Measurements from ENCODE around the gene DCTN3. TPM values are rescaled to one million over a fixed set of nuclear protein-coding genes. Genes with fewer than 3 reads are reported as not detected.
A peak's percentile ranks its signal among the peaks of the same experiment; 100 is the strongest.

The DCTN3 gene
- polyA plus RNA-seq, 1 donor, result 67.2 TPM

DNA sequence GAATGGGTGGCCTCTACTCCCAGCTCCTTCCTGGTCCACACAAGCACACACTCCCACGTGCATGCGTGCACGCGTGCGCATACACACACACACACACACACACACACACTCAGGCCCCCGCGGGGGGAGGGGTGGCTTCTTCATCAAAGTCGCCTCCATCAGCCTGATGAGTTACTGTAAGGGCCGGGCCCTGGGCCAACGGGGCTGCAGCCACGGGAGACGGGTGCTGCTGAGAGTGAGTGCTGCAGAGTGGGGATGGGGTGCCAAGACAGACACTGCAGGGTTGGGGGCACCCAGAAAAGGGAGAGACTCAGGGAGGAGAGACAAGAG lies 48.8 kb downstream of the DCTN3 start:
- no peak overlapping the region for H3K4me3 ChIP-seq (ENCODE audit: low read length)
- WGBS (ENCODE audit: insufficient coverage, low lambda C conversion rate), result no CpG with 5 or more reads among the region's 12 CpGs
- H3K36me3 ChIP-seq (ENCODE audit: control insufficient read depth, insufficient read depth, low read length), result no peaks in the 10 kb centered on the region
- no peak overlapping the region for H3K27ac ChIP-seq (ENCODE audit: low read length)
- H3K27me3 ChIP-seq (ENCODE audit: control insufficient read depth, insufficient read depth, low read length), result peaks cover 67% of the 10 kb centered on the region
- peaks cover 2% of the 10 kb centered on the region for H3K9me3 ChIP-seq (ENCODE audit: control insufficient read depth, low read depth, low read length)
- H3K4me1 ChIP-seq (ENCODE audit: control insufficient read depth, insufficient read depth, low read length), result peaks cover 12% of the 10 kb centered on the region
- DNase-seq, result no peak

DNA sequence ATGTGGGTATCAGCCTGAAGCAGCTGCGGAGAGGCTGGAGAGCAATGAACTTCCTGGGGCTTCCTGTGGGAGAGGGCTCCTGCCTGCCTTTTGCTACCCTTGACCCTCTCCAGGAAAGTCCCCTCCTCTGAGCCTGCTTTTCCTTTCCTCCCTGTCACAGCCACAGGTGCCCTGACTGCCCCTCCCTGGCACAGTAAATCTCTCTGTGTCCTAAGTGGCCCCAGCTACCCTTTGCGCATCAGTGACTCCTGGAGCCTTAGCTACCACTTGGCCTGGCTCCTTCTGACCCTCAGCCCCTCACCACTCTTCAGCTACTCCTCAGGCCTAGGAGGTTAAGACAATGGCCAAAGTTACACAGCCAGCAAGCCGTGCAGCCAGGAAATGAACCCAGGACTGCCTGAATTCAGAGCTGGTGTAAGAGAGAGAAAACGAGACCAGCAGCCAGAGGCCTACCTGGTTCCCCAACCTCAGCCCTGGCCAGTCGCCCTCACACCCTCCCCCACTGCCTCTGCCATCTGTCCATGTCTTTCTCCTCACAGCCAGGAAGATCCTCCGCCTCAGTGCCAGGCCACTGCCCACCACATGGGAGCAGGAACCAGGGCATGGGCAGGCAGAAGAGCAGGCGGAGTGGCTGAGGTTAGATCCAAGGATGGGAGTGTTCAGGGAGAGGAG lies 49.4 kb downstream of the DCTN3 start:
- Histone ChIP-seq H3K9me3 (ENCODE audit: control insufficient read depth, low read depth, low read length) (peaks cover 2% of the 10 kb centered on the region), H3K36me3 (ENCODE audit: control insufficient read depth, insufficient read depth, low read length) (no peaks in the 10 kb centered on the region), H3K4me3 (ENCODE audit: low read length) (no peak overlapping the region), H3K27ac (ENCODE audit: low read length) (peak overlapping the region; percentile 55), H3K4me1 (ENCODE audit: control insufficient read depth, insufficient read depth, low read length) (peaks cover 12% of the 10 kb centered on the region), H3K27me3 (ENCODE audit: control insufficient read depth, insufficient read depth, low read length) (peaks cover 67% of the 10 kb centered on the region)
- no peak for DNase-seq
- no CpG with 5 or more reads among the region's 7 CpGs for WGBS (ENCODE audit: insufficient coverage, low lambda C conversion rate)

DNA sequence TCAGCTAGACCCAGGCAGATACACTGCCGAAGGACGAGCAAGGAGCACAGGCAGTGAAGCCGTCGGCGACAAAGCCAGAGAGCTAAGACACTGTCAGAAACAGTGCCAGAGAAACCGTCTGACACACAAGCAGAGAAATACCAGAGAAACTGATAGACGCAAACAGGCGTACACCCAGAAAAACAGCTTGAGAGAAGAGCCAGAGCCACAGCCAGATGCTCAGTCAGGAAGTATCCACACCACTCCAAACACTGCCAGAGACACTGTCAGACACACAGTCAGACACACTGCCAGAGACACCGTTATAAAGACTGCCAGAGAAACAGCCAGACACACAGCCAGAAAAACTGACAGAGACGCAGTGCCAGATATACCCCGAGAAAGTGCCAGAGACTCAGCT lies 49.9 kb downstream of the DCTN3 start:
- H3K36me3 ChIP-seq (ENCODE audit: control insufficient read depth, insufficient read depth, low read length), result no peaks in the 10 kb centered on the region
- no CpG with 5 or more reads among the region's 11 CpGs for WGBS (ENCODE audit: insufficient coverage, low lambda C conversion rate)
- H3K27me3 ChIP-seq (ENCODE audit: control insufficient read depth, insufficient read depth, low read length), result peaks cover 66% of the 10 kb centered on the region
- H3K9me3 ChIP-seq (ENCODE audit: control insufficient read depth, low read depth, low read length), result peaks cover 2% of the 10 kb centered on the region
- peak overlapping the region; percentile 55 for H3K27ac ChIP-seq (ENCODE audit: low read length)
- peaks cover 12% of the 10 kb centered on the region for H3K4me1 ChIP-seq (ENCODE audit: control insufficient read depth, insufficient read depth, low read length)
- no peak for DNase-seq
- no peak overlapping the region for H3K4me3 ChIP-seq (ENCODE audit: low read length)

DNA sequence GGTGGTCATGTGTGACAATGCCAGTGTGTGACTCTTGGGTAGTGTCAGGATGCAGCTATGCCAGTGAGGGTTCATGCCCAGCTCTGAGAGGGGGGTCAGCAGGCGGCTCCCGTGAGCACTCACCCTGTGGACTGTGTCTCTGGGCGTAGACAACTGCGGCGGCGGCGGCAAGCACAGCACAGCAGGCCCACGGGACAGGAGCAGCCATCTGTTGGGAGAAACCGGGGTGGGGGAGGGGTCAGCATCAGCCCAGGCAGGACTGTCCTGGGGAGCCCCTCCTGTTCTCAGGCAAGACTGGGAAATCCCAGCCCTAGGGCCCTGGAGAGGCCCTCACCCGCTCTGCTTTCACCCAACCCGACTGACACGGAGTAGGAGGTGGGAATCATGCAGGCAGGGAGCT lies 51.5 kb downstream of the DCTN3 start:
- DNase-seq, result no peak
- Histone ChIP-seq H3K36me3 (ENCODE audit: control insufficient read depth, insufficient read depth, low read length) (peaks cover 3% of the 10 kb centered on the region), H3K4me3 (ENCODE audit: low read length) (no peak overlapping the region), H3K4me1 (ENCODE audit: control insufficient read depth, insufficient read depth, low read length) (peaks cover 12% of the 10 kb centered on the region), H3K27me3 (ENCODE audit: control insufficient read depth, insufficient read depth, low read length) (peaks cover 57% of the 10 kb centered on the region), H3K9me3 (ENCODE audit: control insufficient read depth, low read depth, low read length) (no peaks in the 10 kb centered on the region), H3K27ac (ENCODE audit: low read length) (no peak overlapping the region)
- WGBS (ENCODE audit: insufficient coverage, low lambda C conversion rate), result no CpG with 5 or more reads among the region's 12 CpGs

DNA sequence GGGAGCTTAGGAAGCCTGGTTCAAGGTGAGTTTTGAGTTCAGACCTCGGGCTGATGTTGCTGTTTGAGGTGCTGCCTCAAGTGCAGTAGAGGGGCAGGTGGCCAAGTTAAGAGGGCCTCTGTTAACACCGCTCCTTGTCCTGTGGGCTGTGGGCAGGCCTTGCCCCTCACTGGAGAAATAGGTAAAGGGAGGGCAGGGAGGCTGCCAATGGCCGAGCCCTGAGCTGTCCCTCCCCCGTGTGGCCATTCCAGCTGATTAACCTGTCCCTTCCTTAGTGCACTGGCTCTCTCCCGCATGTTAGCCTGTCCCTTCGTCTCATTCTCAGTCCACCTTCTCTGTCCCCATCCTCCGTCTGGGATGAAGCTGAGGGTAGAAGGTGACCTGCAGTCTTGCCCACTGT lies 52.2 kb downstream of the DCTN3 start:
- H3K9me3 ChIP-seq (ENCODE audit: control insufficient read depth, low read depth, low read length), result no peaks in the 10 kb centered on the region
- no peak overlapping the region for H3K4me3 ChIP-seq (ENCODE audit: low read length)
- no peak overlapping the region for H3K27ac ChIP-seq (ENCODE audit: low read length)
- DNase-seq, result no peak
- H3K36me3 ChIP-seq (ENCODE audit: control insufficient read depth, insufficient read depth, low read length), result peaks cover 3% of the 10 kb centered on the region
- no CpG with 5 or more reads among the region's 7 CpGs for WGBS (ENCODE audit: insufficient coverage, low lambda C conversion rate)
- H3K4me1 ChIP-seq (ENCODE audit: control insufficient read depth, insufficient read depth, low read length), result peaks cover 12% of the 10 kb centered on the region
- H3K27me3 ChIP-seq (ENCODE audit: control insufficient read depth, insufficient read depth, low read length), result peaks cover 55% of the 10 kb centered on the region

DNA sequence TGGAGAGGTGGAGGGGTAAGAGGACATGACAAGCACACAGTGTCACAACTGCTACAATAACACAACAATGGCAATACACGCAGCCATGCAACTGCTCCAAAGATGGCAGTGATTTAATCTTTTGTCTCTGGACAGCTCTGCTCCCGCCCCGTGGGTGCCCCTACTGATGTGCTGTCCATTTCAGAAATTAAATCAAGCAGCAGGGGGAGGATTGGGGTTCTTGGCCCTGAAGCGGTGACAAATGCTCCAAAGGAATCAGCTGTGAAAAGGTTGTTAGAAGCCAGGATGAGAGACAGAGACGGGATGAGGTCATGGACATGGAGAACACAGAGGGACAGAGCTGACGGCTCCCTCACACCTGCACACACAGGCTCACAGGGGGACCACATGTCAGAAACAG lies 53.3 kb downstream of the DCTN3 start:
- H3K9me3 ChIP-seq (ENCODE audit: control insufficient read depth, low read depth, low read length), result no peaks in the 10 kb centered on the region
- H3K27me3 ChIP-seq (ENCODE audit: control insufficient read depth, insufficient read depth, low read length), result peaks cover 55% of the 10 kb centered on the region
- no peak for DNase-seq
- H3K27ac ChIP-seq (ENCODE audit: low read length), result no peak overlapping the region
- no CpG with 5 or more reads among the region's 6 CpGs for WGBS (ENCODE audit: insufficient coverage, low lambda C conversion rate)
- H3K4me3 ChIP-seq (ENCODE audit: low read length), result no peak overlapping the region
- peaks cover 3% of the 10 kb centered on the region for H3K36me3 ChIP-seq (ENCODE audit: control insufficient read depth, insufficient read depth, low read length)
- H3K4me1 ChIP-seq (ENCODE audit: control insufficient read depth, insufficient read depth, low read length), result peaks cover 7% of the 10 kb centered on the region

GRCh38 chr9:34566322-34566721 lies 54.0 kb downstream of the DCTN3 start:
- Histone ChIP-seq H3K4me1 (ENCODE audit: control insufficient read depth, insufficient read depth, low read length) (peaks cover 3% of the 10 kb centered on the region), H3K27ac (ENCODE audit: low read length) (no peak overlapping the region), H3K27me3 (ENCODE audit: control insufficient read depth, insufficient read depth, low read length) (peaks cover 55% of the 10 kb centered on the region), H3K9me3 (ENCODE audit: control insufficient read depth, low read depth, low read length) (no peaks in the 10 kb centered on the region), H3K4me3 (ENCODE audit: low read length) (no peak overlapping the region), H3K36me3 (ENCODE audit: control insufficient read depth, insufficient read depth, low read length) (peaks cover 3% of the 10 kb centered on the region)
- WGBS (ENCODE audit: insufficient coverage, low lambda C conversion rate), result no CpG with 5 or more reads among the region's 8 CpGs
- DNase-seq, result no peak

DNA sequence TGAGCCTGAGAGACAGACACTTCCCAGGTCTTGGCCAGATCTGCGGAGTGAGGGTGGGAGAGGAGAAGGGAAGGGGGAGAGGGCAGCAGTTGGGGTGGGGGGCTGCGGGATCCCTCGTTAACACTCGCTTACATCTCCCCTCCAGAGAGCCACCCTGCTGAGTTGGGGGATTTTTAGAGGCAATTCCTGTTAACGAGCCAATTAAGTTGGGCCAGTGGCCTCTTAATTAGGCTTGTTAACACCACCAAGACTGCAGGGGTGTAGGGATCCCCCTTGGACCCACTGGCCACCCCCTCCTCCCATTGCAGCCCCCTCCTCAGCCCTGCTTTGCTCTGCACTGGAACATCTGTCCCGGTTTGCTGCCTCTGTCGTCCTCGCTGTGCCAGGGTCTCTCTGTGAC lies 54.4 kb downstream of the DCTN3 start:
- H3K27ac ChIP-seq (ENCODE audit: low read length), result no peak overlapping the region
- peaks cover 53% of the 10 kb centered on the region for H3K27me3 ChIP-seq (ENCODE audit: control insufficient read depth, insufficient read depth, low read length)
- H3K4me1 ChIP-seq (ENCODE audit: control insufficient read depth, insufficient read depth, low read length), result peaks cover 3% of the 10 kb centered on the region
- no CpG with 5 or more reads among the region's 8 CpGs for WGBS (ENCODE audit: insufficient coverage, low lambda C conversion rate)
- H3K9me3 ChIP-seq (ENCODE audit: control insufficient read depth, low read depth, low read length), result no peaks in the 10 kb centered on the region
- DNase-seq, result no peak
- no peak overlapping the region for H3K4me3 ChIP-seq (ENCODE audit: low read length)
- H3K36me3 ChIP-seq (ENCODE audit: control insufficient read depth, insufficient read depth, low read length), result peaks cover 3% of the 10 kb centered on the region

DNA sequence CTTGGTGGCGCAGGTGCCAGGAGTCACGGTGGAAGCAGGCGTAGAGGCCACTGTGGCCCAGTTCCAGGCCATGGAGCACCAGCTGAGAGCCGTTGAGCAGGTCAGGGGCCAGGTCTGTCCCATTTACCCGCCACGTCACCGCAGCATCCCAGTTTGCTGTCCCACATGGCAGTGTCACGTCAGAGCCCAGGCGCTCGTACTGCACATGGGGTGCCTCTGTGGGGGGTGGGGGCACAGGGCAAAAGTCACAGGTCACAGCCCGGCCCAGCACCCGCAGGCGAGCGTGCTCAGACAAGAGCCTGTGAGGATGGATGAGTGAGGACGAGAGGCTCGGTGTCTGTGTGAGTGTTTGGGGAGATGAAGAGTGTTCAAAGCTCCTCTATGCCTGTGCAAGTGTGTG lies 55.7 kb downstream of the DCTN3 start:
- no peak overlapping the region for H3K4me3 ChIP-seq (ENCODE audit: low read length)
- peaks cover 11% of the 10 kb centered on the region for H3K4me1 ChIP-seq (ENCODE audit: control insufficient read depth, insufficient read depth, low read length)
- H3K36me3 ChIP-seq (ENCODE audit: control insufficient read depth, insufficient read depth, low read length), result peaks cover 3% of the 10 kb centered on the region
- WGBS (ENCODE audit: insufficient coverage, low lambda C conversion rate), result no CpG with 5 or more reads among the region's 16 CpGs
- H3K27ac ChIP-seq (ENCODE audit: low read length), result no peak overlapping the region
- H3K9me3 ChIP-seq (ENCODE audit: control insufficient read depth, low read depth, low read length), result no peaks in the 10 kb centered on the region
- H3K27me3 ChIP-seq (ENCODE audit: control insufficient read depth, insufficient read depth, low read length), result peaks cover 56% of the 10 kb centered on the region
- DNase-seq, result no peak
